Measurements from ENCODE around the gene HYAL2. TPM values are rescaled to one million over a fixed set of nuclear protein-coding genes. Genes with fewer than 3 reads are reported as not detected.

HYAL2 gene
- total RNA-seq, 2 experiments from 2014 or later: 7.7 to 19.7 TPM

GRCh38 chr3:50302095-50303012, 20.2 kb downstream of the HYAL2 start:
- 0 out of 2 replicates have a peak, but pooled peaks cover 3% of the 10 kb centered on the region for H3K9me3 ChIP-seq (ENCODE audit: low read length)

GRCh38 chr3:50300681-50301254, 21.8 kb downstream of the HYAL2 start:
- no peak for DNase-seq (ENCODE audit: low spot score)
- no peak overlapping the region for H2AFZ ChIP-seq (ENCODE audit: low read length)
- intact Hi-C loops (cut with micrococcal nuclease; ENCODE audit: unreplicated experiment): no loop called here
- peaks cover 19% of the 10 kb centered on the region for H3K4me1 ChIP-seq (ENCODE audit: insufficient read depth, low read length, poor library complexity, severe bottlenecking)
- H4K20me1 ChIP-seq (ENCODE audit: insufficient read depth, low read length): no peaks in the 10 kb centered on the region
- no peaks in the 10 kb centered on the region for H3K9me2 ChIP-seq (ENCODE audit: insufficient read depth, low read length)
- no peaks in the 10 kb centered on the region for H3K9me3 ChIP-seq (ENCODE audit: low read length)
- TF ChIP-seq CTCF (conservative IDR thresholded peaks at IDR 0.05; ENCODE audit: low read length): no peak
- TF ChIP-seq EZH2phosphoT487 (IDR thresholded peaks at IDR 0.05; ENCODE audit: borderline replicate concordance, low read depth, low read length): no peak
- no peaks in the 10 kb centered on the region for H3K36me3 ChIP-seq (ENCODE audit: insufficient read depth, low read length)
- peak overlapping the region; percentile 78 for H3K4me3 ChIP-seq (ENCODE audit: low read depth, low read length, poor library complexity, severe bottlenecking)
- H3K79me2 ChIP-seq (ENCODE audit: insufficient read depth, low read depth, low read length): no peaks in the 10 kb centered on the region
- CTCF ChIA-PET (ENCODE audit: unreplicated experiment): interaction anchor here (0.6 kb wide), 2 partner anchors 67 to 106 kb away, joined by 3 read pairs; no protein-coding TSS in a partner anchor
- BruUV-seq (replicated peaks): no TSS peak
- H3K4me2 ChIP-seq (ENCODE audit: low read length): peak overlapping the region; percentile 73; the same call in 1 of the 2 replicates
- H3K27ac ChIP-seq (ENCODE audit: low read depth, low read length, poor library complexity, severe bottlenecking): no peak overlapping the region
- POLR2A ChIA-PET: no interaction called here

More at GRCh38 chr3:50302095-50303012, 20.2 kb downstream of the HYAL2 start:
- no peak for TF ChIP-seq CTCF (conservative IDR thresholded peaks at IDR 0.05; ENCODE audit: low read length)
- TF ChIP-seq EZH2phosphoT487 (IDR thresholded peaks at IDR 0.05; ENCODE audit: borderline replicate concordance, low read depth, low read length): no peak
- BruUV-seq (replicated peaks): no TSS peak
- ChIA-PET POLR2A (no interaction called here), CTCF (ENCODE audit: unreplicated experiment) (no interaction called here)
- Histone ChIP-seq H4K20me1 (ENCODE audit: insufficient read depth, low read length) (no peaks in the 10 kb centered on the region), H3K9me2 (ENCODE audit: insufficient read depth, low read length) (no peaks in the 10 kb centered on the region), H3K4me2 (ENCODE audit: low read length) (no peak overlapping the region), H3K27ac (ENCODE audit: low read depth, low read length, poor library complexity, severe bottlenecking) (no peak overlapping the region), H3K36me3 (ENCODE audit: insufficient read depth, low read length) (no peaks in the 10 kb centered on the region), H3K4me1 (ENCODE audit: insufficient read depth, low read length, poor library complexity, severe bottlenecking) (peaks cover 19% of the 10 kb centered on the region), H3K4me3 (ENCODE audit: low read depth, low read length, poor library complexity, severe bottlenecking) (no peak overlapping the region), H3K79me2 (ENCODE audit: insufficient read depth, low read depth, low read length) (no peaks in the 10 kb centered on the region), H2AFZ (ENCODE audit: low read length) (no peak overlapping the region)
- DNase-seq (ENCODE audit: low spot score): no peak
- intact Hi-C loops (cut with micrococcal nuclease; ENCODE audit: unreplicated experiment): no loop called here
